ENCODE measurements around the gene ERMN.
"Not testable (repeated sequence)": the region's sequence is repeated elsewhere in the genome, so short reads cannot be mapped to it uniquely, and the experiment has no call there.

ERMN gene

DNA sequence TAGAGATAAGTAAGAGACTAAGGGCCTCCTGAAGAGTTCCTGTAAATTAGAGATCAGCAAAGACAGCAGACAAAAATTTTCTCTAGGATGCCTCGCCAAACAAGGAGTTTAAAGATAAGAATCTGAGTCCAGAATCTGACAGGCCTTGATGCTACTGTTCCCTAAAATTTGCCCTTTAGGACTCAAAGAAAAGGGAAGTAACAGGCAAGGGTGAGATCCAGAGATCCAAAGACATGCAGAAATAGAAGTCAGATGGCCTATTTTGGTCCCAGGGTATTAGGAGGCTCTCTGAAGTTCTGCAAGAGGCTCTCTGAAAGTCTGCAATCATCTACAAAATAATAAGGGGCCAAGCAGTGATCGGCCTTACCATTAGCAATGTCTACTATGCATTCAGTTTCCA, 35.1 kb downstream of the ERMN start:
- no peak for DNase-seq

- no peak for DNase-seq
These were observed 38.5 kb downstream of the ERMN start for GRCh38 chr2:157287160-157287559.

- DNase-seq, result no peak
These were observed 42.2 kb downstream of the ERMN start for GRCh38 chr2:157283468-157283867.

- no peak for DNase-seq
These were observed 44.3 kb downstream of the ERMN start for GRCh38 chr2:157281316-157281715.

DNA sequence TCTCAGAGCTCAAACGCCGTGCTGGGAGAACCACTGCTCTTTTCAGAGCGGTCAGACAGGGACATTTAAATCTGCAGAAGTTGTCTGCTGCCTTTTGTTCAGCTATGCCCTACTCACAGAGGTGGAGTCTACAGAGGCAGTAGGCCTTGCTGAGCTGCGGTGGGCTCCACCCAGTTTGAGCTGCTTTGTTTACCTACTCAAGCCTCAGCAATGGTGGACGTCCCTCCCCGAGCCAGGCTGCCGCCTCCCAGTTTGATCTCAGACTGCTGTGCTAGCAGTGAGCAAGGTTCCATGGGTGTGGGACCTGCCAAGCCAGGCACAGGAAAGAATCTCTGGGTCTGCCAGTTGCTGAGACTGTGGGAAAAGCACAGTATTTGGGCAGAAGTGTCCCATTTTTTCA, 46.3 kb downstream of the ERMN start:
- DNase-seq, result not testable (repeated sequence)

- DNase-seq, result no peak
These were observed 53.9 kb downstream of the ERMN start for GRCh38 chr2:157271590-157272203.

DNA sequence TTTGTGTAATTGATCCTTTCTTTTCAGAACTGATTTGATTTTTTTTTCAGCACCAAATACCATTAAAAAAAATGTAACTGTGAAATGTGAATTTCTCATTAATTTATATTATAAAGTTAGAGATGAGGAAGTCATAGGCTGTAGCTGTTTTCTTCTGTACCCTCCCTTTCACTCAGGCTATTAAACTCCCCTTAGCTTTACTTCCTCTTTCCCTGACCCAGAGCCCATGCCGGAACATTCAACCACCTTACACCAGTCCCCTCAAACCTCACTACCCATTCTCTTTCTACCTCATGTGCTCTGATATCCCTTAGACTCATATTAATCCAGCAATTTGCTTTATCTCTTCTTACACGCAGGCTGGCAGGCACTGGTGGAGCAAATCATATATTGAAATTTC, 55.7 kb downstream of the ERMN start:
- no peak for DNase-seq

DNA sequence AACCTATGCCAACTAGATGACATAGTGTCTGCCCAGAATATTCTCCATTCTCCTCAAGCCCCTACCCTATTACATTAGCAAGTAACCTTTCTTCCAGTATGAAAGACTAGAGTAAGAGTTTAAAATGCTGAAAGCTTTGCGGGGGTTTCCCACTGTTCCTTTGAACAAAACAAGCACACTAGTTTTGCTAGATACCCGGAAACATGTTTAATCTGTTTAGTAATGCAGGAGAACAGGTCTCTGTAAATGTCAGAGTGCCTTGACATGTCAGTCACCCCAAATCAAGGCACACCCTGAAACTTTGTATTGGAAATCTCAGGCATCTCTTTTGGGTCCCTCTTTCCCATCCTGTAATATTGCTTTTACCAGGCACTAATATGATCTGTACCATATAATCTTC, 56.6 kb downstream of the ERMN start:
- no peak for DNase-seq

Measured in NCI-H2171 (cell line).